Activated CD4-positive, alpha-beta T cell treated with anti-CD3 and anti-CD28 coated beads, Interleukin-2, amount 50 U/mL, for 1 hour (primary cell): ENCODE measurements around the gene NBPF19.
"Not testable (repeated sequence)": the region's sequence is repeated elsewhere in the genome, so short reads cannot be mapped to it uniquely, and the experiment has no call there.

Experiments
- DNase-seq: peaks from one replicate; pipeline ENCODE4 v3.0.0-alpha.2; 2020

NBPF19 gene

GRCh38 chr1:149474745-149475144, at the start of gene NBPF19:
TSS of gene NBPF19 (plus strand) at chr1:149475045. CDS start at chr1:149475933, 888 bp downstream.
- DNase-seq: not testable (repeated sequence)

- DNase-seq: not testable (repeated sequence)
Measured at GRCh38 chr1:149428317-149428716, 46.5 kb upstream of the NBPF19 start.

GRCh38 chr1:149445451-149445850, 29.4 kb upstream of the NBPF19 start:
- not testable (repeated sequence) for DNase-seq

GRCh38 chr1:149452196-149452595, 22.6 kb upstream of the NBPF19 start:
- not testable (repeated sequence) for DNase-seq

GRCh38 chr1:149452652-149453051, 22.2 kb upstream of the NBPF19 start:
- not testable (repeated sequence) for DNase-seq

- peak; percentile 60 for DNase-seq
Measured at GRCh38 chr1:149558350-149558825, 83.5 kb downstream of the NBPF19 start.

GRCh38 chr1:149561806-149562205, 87.0 kb downstream of the NBPF19 start:
- DNase-seq: not testable (repeated sequence)

GRCh38 chr1:149565485-149565884, 90.6 kb downstream of the NBPF19 start:
- DNase-seq: not testable (repeated sequence)

GRCh38 chr1:149572763-149573162, 97.9 kb downstream of the NBPF19 start:
- DNase-seq: not testable (repeated sequence)

- DNase-seq: peak; percentile 45
Measured at GRCh38 chr1:149585592-149585991, 110.7 kb downstream of the NBPF19 start.
